Measurements from ENCODE around the gene APOM. TPM values are rescaled to one million over a fixed set of nuclear protein-coding genes. Genes with fewer than 3 reads are reported as not detected.
A peak's percentile ranks its signal among the peaks of the same experiment; 100 is the strongest.

The APOM gene
- total RNA-seq, 2 donors from 2014 or later = 5.0 to 6.0 TPM

DNA sequence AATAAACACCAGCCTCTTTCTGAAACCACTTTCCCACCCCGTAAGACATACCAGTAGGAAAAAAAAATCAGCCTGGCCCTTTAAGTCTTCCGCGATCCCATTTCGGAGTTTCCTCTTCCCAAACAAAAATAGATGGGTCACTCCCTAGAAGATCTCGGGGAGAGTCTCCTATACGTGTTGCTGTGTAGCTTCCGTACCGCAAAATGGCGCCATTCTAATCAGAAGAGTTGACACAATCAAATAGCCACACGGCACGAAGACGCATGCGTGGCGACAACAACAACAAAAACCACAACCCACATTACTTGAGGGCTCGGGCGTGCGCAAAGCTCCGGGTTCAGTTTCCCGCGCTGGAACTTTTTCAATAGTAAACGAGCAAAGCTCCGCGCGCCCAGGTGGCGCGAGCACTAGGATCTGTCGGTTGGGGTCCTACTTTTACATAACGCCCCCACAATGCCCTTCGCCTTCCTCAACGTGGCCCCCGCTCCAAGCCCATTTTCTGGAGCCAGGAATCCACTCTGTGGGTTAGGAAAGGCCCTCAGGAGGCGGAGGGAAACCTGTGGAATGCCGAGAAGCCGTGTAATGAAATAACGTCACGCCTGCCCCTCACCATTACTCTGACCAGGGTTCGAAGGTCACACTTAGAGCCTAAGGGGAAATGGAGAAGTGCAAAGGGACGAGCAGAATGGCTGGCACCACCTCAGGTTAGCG is 9.3 kb downstream of the APOM start, which contains the start of gene GPANK1:
GPANK1 (minus strand) TSS at position 208 of the 711 bp plus-strand sequence. CDS start 519 bp downstream, outside the sequence.
- peaks cover 31 to 35% of the 10 kb centered on the region in 2 donors for H3K36me3 Mint-ChIP-seq (ENCODE audit: insufficient read depth in 2 of 2)
- ATAC-seq (replicated peaks in 1 of 2) = peak; percentile 37 to 39

DNA sequence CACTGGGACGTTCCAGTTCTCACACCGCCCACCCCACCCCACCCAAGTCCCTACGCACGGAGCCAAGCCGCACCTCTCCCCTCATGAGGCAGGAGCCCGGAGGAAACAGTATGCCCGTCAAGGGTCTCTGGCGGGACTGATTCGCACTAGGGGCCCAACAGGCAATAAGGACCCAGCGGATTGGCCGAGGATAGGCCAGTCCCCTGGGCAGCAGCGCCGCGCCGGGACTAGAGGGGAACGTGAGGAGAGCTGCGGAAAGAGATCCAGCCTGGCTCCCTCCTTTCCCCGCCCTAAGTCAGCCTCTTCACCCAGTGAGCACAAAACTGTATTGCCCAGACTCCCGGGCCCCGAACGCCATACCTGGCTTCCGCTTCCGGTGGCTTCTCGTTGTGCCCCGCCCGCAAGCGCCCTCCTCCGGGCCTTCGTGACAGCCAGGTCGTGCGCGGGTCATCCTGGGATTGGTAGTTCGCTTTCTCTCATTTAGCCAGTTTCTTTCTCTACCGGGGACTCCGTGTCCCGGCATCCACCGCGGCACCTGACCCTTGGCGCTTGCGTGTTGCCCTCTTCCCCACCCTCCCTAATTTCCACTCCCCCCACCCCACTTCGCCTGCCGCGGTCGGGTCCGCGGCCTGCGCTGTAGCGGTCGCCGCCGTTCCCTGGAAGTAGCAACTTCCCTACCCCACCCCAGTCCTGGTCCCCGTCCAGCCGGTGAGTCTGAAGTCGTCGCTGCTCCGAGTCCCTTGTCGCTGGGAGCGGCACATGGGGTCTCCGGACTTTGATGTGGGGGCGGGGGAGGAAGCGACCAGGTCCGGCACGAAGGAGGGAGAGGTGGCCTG is 10.0 kb downstream of the APOM start, which contains the start of gene CSNK2B:
CSNK2B (plus strand) TSS at position 580 of the 836 bp plus-strand sequence. CDS start 752 bp downstream, outside the sequence.
- peaks cover 33 to 35% of the 10 kb centered on the region in 2 donors for H3K36me3 Mint-ChIP-seq (ENCODE audit: insufficient read depth in 2 of 2)
- no peaks in the 10 kb centered on the region for H3K9me3 Mint-ChIP-seq
- ATAC-seq (replicated peaks in 1 of 2) (peak; percentile 85 to 86), DNase-seq (peak; percentile 97 to 99)
- peak within 1 kb of the TSS; percentile 98 for H3K27ac Mint-ChIP-seq
- no peaks in the 10 kb centered on the region for H3K27me3 Mint-ChIP-seq (ENCODE audit: low read depth)
- H3K4me1 Mint-ChIP-seq (ENCODE audit: low read depth) = peaks cover 75% of the 10 kb centered on the region
- H3K4me3 Mint-ChIP-seq = peak within 1 kb of the TSS; percentile 98 to 99

More for the DNA sequence above, 9.3 kb downstream of the APOM start, which contains the start of gene GPANK1:
- H3K4me1 Mint-ChIP-seq (ENCODE audit: low read depth) = peaks cover 78% of the 10 kb centered on the region
- peak within 1 kb of the TSS; percentile 98 to 99 for H3K4me3 Mint-ChIP-seq
- peak within 1 kb of the TSS; percentile 98 for H3K27ac Mint-ChIP-seq
- DNase-seq = peak; percentile 89 to 93
- no peaks in the 10 kb centered on the region for H3K9me3 Mint-ChIP-seq
- H3K27me3 Mint-ChIP-seq (ENCODE audit: low read depth) = no peaks in the 10 kb centered on the region

DNA sequence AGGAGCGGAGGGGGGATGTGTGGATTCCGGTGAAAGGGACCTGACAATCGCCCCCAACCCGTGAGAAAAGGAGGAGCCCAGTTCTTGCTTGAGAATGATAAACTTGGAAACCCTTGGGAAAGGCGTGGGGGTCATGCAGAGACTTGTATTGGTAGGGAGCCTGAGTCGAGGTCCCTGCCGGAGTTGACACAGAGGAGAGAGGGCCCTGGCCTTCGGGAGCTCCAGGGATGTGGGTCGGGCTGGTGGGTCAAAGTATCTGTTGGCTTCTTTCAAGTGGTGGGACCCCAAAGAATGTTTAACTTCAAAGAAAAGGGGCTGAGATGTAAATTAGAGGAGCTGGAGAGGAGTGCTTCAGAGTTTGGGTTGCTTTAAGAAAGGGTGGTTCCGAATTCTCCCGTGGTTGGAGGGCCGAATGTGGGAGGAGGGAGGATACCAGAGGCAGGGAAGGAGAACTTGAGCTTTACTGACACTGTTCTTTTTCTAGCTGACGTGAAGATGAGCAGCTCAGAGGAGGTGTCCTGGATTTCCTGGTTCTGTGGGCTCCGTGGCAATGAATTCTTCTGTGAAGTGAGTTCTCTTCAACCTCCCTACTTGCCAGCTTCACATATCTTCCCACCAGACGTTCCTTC is 10.8 kb downstream of the APOM start:
- peak overlapping the region; percentile 98 for H3K27ac Mint-ChIP-seq
- H3K4me3 Mint-ChIP-seq = peak overlapping the region; percentile 98 to 99
- no peaks in the 10 kb centered on the region for H3K27me3 Mint-ChIP-seq (ENCODE audit: low read depth)
- H3K9me3 Mint-ChIP-seq = no peaks in the 10 kb centered on the region
- peaks cover 33 to 35% of the 10 kb centered on the region in 2 donors for H3K36me3 Mint-ChIP-seq (ENCODE audit: insufficient read depth in 2 of 2)
- DNase-seq (no peak), ATAC-seq (replicated peaks in 1 of 2) (no peak)
- peaks cover 68% of the 10 kb centered on the region for H3K4me1 Mint-ChIP-seq (ENCODE audit: low read depth)

DNA sequence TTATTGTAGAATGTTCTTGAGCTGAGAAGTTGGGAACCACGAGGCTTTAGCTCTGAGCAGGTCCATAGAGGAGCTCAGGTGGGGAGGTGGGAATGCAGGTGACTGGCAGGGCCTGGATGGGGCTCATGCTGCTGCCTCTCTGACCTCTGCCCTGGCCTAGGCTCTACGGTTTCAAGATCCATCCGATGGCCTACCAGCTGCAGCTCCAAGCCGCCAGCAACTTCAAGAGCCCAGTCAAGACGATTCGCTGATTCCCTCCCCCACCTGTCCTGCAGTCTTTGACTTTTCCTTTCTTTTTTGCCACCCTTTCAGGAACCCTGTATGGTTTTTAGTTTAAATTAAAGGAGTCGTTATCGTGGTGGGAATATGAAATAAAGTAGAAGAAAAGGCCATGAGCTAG is 14.0 kb downstream of the APOM start, which contains the start of gene LY6G5B:
LY6G5B (plus strand) TSS at position 301 of the 400 bp plus-strand sequence. CDS start 975 bp downstream, outside the sequence.
- Mint-ChIP-seq H3K36me3 (ENCODE audit: insufficient read depth in 2 of 2) (peaks cover 19 to 31% of the 10 kb centered on the region in 2 donors), H3K4me1 (ENCODE audit: low read depth) (peaks cover 36% of the 10 kb centered on the region), H3K27ac (no peak within 1 kb of the TSS), H3K4me3 (no peak within 1 kb of the TSS), H3K9me3 (no peaks in the 10 kb centered on the region), H3K27me3 (ENCODE audit: low read depth) (no peaks in the 10 kb centered on the region)
- no peak for DNase-seq
- no peak for ATAC-seq (replicated peaks in 1 of 2)

DNA sequence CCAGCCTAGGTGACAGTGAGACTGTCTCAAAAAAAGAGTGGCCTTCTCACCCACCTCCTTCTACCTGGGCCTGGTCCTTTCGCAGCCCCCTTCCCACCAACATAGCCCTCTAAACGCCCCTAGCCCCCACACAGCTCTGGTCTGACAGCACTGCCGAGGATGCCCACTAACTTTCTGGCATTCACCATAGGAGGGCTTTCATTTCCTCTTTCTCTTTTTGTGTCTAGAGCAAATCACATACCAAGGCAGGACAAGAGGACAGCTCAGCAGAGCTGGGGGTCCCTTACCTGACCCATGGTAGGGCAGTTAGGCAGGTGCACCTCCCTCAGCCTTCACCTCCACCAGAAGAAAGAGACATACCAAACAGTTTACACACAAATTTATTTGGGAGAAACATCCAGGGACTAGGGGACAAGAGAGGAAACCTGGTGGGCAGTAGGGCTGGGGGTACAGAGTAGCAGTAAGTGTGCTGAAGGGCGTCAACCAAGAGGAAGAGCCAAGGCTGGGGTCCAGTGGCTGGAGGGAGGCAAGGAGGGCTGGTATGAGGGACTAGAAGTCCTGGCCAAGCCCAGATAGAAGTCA is 20.7 kb downstream of the APOM start:
- ATAC-seq (replicated peaks in 1 of 2) = no peak
- no peak for DNase-seq
- peaks cover 0 to 13% of the 10 kb centered on the region in 2 donors for H3K36me3 Mint-ChIP-seq (ENCODE audit: insufficient read depth in 2 of 2)
- H3K27ac Mint-ChIP-seq = no peak overlapping the region
- peaks cover 15% of the 10 kb centered on the region for H3K4me1 Mint-ChIP-seq (ENCODE audit: low read depth)
- no peaks in the 10 kb centered on the region for H3K27me3 Mint-ChIP-seq (ENCODE audit: low read depth)
- H3K9me3 Mint-ChIP-seq = no peaks in the 10 kb centered on the region
- H3K4me3 Mint-ChIP-seq = no peak overlapping the region

- Mint-ChIP-seq H3K4me3 (no peak overlapping the region), H3K36me3 (ENCODE audit: insufficient read depth in 2 of 2) (peaks cover 0 to 8% of the 10 kb centered on the region in 2 donors), H3K27ac (no peak overlapping the region), H3K4me1 (ENCODE audit: low read depth) (peaks cover 20% of the 10 kb centered on the region), H3K27me3 (ENCODE audit: low read depth) (no peaks in the 10 kb centered on the region), H3K9me3 (no peaks in the 10 kb centered on the region)
- DNase-seq (no peak), ATAC-seq (replicated peaks in 1 of 2) (no peak)
Observed at GRCh38 chr6:31676904-31677303, 21.2 kb downstream of the APOM start.

- H3K36me3 Mint-ChIP-seq (ENCODE audit: insufficient read depth in 2 of 2) = no peaks in the 10 kb centered on the region
- ATAC-seq (replicated peaks in 1 of 2) = no peak
Observed at GRCh38 chr6:31677955-31678354, 22.3 kb downstream of the APOM start.

DNA sequence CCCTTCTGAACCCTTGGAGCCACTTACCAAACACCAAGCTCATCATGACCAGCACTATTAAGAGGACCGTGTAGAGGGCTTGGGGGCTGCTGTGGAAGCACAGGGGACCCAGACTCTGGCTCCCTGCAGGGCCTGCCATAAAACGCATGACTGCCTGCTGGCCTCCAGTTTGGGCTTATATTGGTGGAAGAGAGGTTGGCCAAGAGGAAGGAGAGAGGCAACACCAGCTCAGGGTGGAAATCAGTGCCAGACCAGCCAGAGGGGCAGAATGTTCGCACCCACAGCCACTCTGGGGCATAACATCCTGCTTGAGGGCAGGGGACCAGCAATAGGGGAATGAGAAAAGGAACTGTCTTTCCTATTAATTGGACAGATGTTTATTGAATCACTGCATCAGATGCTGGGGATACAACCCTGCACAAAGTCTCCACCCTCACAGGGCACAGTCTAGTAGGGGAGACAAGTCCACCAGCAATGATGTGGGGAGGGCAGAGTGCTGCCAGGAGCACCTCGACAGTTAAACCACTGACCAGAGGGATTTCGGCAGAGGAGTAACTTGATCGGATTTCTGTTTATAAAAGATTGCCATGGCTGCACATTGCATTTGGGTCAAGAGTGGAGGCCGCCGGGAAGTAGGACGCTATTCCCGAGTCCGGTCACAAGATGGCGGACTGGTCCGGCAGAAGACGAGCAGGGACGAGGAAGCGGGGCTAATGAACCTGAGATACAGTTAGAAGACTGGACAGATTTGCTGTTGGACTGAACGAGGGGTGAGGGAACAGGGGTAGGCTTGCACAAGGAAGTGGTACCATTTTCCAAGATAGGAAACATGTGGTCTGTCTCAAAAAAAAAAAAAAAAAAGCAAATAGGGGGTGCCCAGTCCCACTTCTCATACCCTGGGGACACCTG is 24.8 kb downstream of the APOM start, which contains the start of gene LY6G5C:
LY6G5C (minus strand) TSS at position 842 of the 909 bp plus-strand sequence; CDS start at position 148, 694 bp downstream.
- Mint-ChIP-seq H3K9me3 (no peaks in the 10 kb centered on the region), H3K36me3 (ENCODE audit: insufficient read depth in 2 of 2) (peaks cover 0 to 3% of the 10 kb centered on the region in 2 donors), H3K27ac (peak within 1 kb of the TSS; percentile 61), H3K27me3 (ENCODE audit: low read depth) (no peaks in the 10 kb centered on the region), H3K4me1 (ENCODE audit: low read depth) (peaks cover 23% of the 10 kb centered on the region), H3K4me3 (peak within 1 kb of the TSS; percentile 83 to 91)
- peak; percentile 67 to 72 for DNase-seq
- ATAC-seq (replicated peaks in 1 of 2) = peak; percentile 66 to 74

More at GRCh38 chr6:31677955-31678354, 22.3 kb downstream of the APOM start:
- no peak overlapping the region for H3K27ac Mint-ChIP-seq
- H3K27me3 Mint-ChIP-seq (ENCODE audit: low read depth) = no peaks in the 10 kb centered on the region
- H3K4me3 Mint-ChIP-seq = no peak overlapping the region
- no peaks in the 10 kb centered on the region for H3K9me3 Mint-ChIP-seq
- peaks cover 23% of the 10 kb centered on the region for H3K4me1 Mint-ChIP-seq (ENCODE audit: low read depth)
- no peak for DNase-seq

- Mint-ChIP-seq H3K4me3 (peak overlapping the region; percentile 83 to 91), H3K9me3 (no peaks in the 10 kb centered on the region), H3K4me1 (ENCODE audit: low read depth) (peaks cover 23% of the 10 kb centered on the region), H3K27ac (no peak overlapping the region), H3K27me3 (ENCODE audit: low read depth) (no peaks in the 10 kb centered on the region), H3K36me3 (ENCODE audit: insufficient read depth in 2 of 2) (peaks cover 0 to 6% of the 10 kb centered on the region in 2 donors)
- ATAC-seq (replicated peaks in 1 of 2) (peak; percentile 73 to 74), DNase-seq (peak; percentile 59 to 65)
Observed at GRCh38 chr6:31681135-31681671, 25.5 kb downstream of the APOM start.

DNA sequence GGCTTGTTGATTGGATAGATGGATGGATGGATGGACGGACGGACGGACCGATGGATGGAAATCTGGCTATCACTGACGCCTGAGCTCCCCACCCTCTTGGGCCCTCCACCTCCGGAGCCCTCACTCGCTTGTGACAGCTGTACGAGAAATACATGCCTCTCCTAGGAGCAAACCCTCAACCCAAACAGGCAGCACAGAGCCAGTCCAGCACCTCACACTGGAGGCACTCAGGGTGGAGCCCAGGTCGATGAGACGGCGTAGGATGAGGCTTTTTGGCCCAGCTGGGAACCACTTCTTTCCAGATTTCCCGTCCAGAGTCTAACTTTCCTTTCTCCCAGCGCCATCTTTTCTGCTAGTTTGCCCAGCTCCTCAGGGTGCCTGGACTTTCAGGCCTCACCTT is 27.9 kb downstream of the APOM start:
- DNase-seq = no peak
- Mint-ChIP-seq H3K9me3 (no peaks in the 10 kb centered on the region), H3K27ac (no peak overlapping the region), H3K27me3 (ENCODE audit: low read depth) (no peaks in the 10 kb centered on the region), H3K36me3 (ENCODE audit: insufficient read depth in 2 of 2) (peaks cover 0 to 8% of the 10 kb centered on the region in 2 donors), H3K4me3 (no peak overlapping the region), H3K4me1 (ENCODE audit: low read depth) (peaks cover 23% of the 10 kb centered on the region)
- no peak for ATAC-seq (replicated peaks in 1 of 2)

DNA sequence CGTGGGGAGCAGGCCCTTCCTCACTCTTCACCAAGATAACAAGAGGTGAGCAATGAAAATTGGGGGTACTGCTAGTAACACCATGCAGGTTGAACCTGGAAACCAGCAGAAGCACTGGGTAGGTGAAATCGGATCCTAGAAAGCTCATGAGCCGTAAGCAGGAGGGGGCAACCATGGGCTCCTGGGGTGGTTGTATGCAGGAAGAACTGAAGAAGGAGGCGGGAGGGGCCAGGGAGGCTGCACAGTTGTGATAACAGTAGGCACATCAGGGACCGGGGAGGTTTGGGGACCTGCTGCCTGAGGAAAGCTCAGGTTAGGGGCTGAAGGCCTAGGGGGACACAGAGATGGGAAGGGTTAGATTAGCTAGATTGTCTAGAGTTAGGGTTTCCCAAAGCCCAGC is 30.8 kb downstream of the APOM start:
- H3K4me3 Mint-ChIP-seq = no peak overlapping the region
- no peaks in the 10 kb centered on the region for H3K27me3 Mint-ChIP-seq (ENCODE audit: low read depth)
- no peak for ATAC-seq (replicated peaks in 1 of 2)
- peaks cover 0 to 10% of the 10 kb centered on the region in 2 donors for H3K36me3 Mint-ChIP-seq (ENCODE audit: insufficient read depth in 2 of 2)
- H3K9me3 Mint-ChIP-seq = no peaks in the 10 kb centered on the region
- no peak for DNase-seq
- peak overlapping the region; percentile 6 for H3K27ac Mint-ChIP-seq
- peaks cover 18% of the 10 kb centered on the region for H3K4me1 Mint-ChIP-seq (ENCODE audit: low read depth)

Measured in activated T-cell treated with anti-CD3 and anti-CD28 coated beads, Interleukin-2, amount 50 U/mL, for 72 hours (primary cell).